ENCODE data around the gene MED28.

DNA sequence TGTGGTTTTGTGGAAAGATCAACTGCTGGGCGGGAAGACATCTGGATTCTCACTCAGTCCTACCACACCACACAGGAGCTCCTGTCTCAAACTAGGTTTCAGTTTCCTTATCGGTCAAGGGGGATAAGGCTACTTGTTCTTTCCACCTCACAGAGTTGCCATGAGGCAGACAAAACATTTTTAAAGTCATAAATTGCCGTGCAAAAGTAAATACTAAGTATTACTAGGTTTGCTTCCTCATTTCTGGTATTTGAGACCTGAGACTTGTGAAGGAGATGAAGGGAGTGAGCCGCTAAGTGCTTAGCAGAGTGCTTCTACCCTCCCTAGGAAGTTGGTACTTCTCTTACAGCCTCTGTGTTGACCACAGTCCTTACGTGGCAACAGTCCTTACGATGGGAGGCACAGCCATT is 36.0 kb upstream of the MED28 start:
- TF ChIP-seq EP300 (IDR thresholded peaks at IDR 0.05; ENCODE audit: low read depth) (no peak), POLR2A (IDR thresholded peaks at IDR 0.05) (no peak), POLR2AphosphoS5 (IDR thresholded peaks at IDR 0.05) (no peak)
- TF ChIP-seq, protein P1, sequence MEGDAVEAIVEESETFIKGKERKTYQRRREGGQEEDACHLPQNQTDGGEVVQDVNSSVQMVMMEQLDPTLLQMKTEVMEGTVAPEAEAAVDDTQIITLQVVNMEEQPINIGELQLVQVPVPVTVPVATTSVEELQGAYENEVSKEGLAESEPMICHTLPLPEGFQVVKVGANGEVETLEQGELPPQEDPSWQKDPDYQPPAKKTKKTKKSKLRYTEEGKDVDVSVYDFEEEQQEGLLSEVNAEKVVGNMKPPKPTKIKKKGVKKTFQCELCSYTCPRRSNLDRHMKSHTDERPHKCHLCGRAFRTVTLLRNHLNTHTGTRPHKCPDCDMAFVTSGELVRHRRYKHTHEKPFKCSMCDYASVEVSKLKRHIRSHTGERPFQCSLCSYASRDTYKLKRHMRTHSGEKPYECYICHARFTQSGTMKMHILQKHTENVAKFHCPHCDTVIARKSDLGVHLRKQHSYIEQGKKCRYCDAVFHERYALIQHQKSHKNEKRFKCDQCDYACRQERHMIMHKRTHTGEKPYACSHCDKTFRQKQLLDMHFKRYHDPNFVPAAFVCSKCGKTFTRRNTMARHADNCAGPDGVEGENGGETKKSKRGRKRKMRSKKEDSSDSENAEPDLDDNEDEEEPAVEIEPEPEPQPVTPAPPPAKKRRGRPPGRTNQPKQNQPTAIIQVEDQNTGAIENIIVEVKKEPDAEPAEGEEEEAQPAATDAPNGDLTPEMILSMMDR (IDR thresholded peaks at IDR 0.05): no peak

All from transverse colon (tissue), 4 donors.